Fibroblast of villous mesenchyme (primary cell): ENCODE data around the gene DNAJC16. TPM values are rescaled to one million over a fixed set of nuclear protein-coding genes. Genes with fewer than 3 reads are reported as not detected.

Experiments
- DNase-seq: peaks from one replicate; pipeline ENCODE4 v3.0.0-alpha.2; 2010; ENCODE audit warnings: low read depth
- H3K4me3 ChIP-seq: 2 replicates; pipeline ENCODE4 v1.5.1; 2011; ENCODE audit warnings: low read depth, mild to moderate bottlenecking, low read length
- total RNA-seq: library from RNA; depleted of rRNA; stranded (reverse); fragments of >200 nt; gene quantifications from 2 replicates; pipeline ENCODE4 v1.2.3, GENCODE V29; 2012
- TF ChIP-seq, protein P1 (sequence below): IDR thresholded peaks from 2 replicates; pipeline ENCODE4 v1.5.1; 2012; ENCODE audit warnings: low read depth, mild to moderate bottlenecking, low read length; ENCODE audit not compliant: insufficient read depth

The DNAJC16 gene
- total RNA-seq, 1 donor = 27.2 TPM

DNA sequence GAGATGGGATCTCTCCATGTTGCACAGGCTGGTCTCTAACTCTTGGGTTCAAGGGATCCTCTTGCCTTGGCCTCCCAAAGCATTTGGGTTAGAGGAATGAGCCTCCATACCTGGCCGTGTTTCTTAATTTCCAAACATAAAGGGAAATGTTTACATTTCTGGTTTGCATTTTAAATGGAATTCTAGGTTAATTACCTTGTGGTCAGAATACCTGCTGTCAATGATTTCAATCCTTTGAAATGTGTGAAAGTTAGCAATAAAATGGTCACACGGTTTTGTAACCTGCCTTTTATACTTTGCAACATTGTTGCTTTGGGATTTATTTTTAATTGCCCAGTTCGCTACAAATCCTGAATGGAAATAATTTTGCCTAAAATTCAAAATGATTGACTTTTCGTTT is 31.9 kb downstream of the DNAJC16 start:
- TF ChIP-seq, protein P1, sequence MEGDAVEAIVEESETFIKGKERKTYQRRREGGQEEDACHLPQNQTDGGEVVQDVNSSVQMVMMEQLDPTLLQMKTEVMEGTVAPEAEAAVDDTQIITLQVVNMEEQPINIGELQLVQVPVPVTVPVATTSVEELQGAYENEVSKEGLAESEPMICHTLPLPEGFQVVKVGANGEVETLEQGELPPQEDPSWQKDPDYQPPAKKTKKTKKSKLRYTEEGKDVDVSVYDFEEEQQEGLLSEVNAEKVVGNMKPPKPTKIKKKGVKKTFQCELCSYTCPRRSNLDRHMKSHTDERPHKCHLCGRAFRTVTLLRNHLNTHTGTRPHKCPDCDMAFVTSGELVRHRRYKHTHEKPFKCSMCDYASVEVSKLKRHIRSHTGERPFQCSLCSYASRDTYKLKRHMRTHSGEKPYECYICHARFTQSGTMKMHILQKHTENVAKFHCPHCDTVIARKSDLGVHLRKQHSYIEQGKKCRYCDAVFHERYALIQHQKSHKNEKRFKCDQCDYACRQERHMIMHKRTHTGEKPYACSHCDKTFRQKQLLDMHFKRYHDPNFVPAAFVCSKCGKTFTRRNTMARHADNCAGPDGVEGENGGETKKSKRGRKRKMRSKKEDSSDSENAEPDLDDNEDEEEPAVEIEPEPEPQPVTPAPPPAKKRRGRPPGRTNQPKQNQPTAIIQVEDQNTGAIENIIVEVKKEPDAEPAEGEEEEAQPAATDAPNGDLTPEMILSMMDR = no peak
- DNase-seq = no peak
- no peak overlapping the region for H3K4me3 ChIP-seq

DNA sequence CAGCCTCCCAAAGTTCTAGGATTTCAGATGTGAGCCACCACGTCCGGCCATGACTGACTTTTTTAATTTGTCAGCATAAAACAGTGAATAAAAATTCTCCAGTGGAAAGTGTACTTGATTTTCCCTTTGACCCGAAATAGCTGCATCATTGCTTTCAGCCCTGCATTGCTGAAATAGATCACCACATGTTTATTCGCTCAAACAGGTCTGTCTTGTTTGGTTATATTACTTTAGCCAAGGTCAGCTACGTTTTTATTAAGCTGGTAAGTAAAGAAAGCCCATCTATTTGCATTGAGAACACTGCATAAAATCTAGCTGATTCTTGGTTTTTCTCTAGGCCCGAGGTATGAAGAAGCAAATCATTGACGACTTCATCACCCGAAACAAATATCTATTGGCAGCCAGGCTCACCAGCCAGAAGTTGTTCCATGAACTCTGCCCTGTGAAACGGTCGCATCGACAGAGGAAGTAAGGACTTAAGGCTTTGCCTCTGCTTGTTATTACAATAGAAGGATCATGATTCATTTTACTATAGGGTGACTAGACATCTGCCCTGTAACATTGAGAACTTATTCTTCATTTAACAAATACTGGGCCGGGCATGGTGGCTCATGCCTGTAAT is 32.7 kb downstream of the DNAJC16 start:
- DNase-seq = no peak
- TF ChIP-seq, protein P1 = no peak
- no peak overlapping the region for H3K4me3 ChIP-seq

DNA sequence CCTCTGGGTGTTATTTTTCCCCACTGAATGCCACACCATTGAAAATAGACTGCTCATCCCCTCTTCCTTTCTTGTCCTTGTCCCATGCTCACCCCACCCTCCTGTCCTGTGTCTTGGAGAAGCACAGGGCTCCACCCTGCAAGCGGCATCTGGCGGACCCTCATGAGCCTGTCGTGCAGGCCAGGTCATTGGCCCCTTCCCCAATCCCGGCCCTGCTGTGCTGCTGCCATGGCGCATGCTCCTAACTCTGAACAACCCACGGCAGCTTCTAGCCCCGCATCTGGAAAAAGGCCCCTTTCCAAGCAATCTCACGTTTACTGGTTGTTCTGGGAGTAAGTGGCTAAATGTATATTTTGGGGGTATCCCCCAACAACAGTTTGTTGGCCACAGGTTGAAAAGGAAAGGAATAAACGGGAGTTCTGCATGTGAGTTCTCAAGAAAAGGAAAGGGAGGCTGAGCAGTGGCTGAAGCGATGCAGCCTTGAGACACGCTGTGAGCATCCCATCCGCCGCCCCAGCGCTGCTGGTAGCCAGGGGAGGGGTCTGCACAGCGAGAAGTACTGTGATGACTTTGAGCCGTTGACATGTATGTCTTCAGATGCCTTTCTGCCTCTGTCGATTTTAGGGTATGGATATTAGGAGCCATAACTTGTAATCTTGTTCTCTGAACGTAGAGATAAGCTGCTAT is 41.9 kb downstream of the DNAJC16 start:
- TF ChIP-seq, protein P1 = no peak
- H3K4me3 ChIP-seq = no peak overlapping the region
- no peak for DNase-seq

DNA sequence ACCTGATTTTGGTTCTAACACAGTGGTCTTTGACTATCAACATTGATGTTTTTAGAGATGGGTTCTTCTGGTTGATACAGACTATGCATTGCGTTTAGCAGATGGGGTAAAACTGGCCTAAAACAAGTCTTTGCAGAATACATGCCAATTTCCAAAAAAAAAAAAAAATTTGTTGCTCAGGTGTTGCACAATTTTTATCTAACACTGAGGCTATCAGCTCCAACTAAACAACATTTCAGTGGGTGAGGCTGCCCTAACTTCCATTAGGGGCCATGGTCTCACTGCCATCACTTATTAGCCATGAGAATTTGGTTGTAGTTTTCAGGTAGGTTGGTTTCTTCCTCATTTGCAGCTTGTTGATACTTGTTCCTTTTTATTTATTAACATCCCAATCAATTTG is 44.2 kb downstream of the DNAJC16 start:
- DNase-seq = no peak
- no peak overlapping the region for H3K4me3 ChIP-seq
- TF ChIP-seq, protein P1 = no peak

DNA sequence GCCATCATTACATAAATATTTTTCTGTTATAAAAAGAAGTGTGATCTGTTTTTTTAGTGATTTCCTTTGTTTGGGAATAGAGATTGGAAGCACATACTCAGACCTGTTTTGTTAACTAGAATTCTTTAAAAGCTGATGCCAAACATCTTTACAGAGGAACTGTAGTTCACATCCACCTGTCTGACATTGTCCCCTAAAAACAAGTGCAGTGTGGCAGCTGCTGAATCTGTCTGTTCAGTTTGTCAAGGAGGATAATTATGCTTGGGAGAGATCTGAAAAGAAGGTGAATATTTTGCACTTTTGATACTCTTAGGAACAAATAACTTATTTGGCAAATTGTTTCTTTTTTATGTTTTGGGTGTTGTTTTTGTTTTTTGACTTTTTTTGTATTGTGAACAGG is 44.6 kb downstream of the DNAJC16 start:
- TF ChIP-seq, protein P1 = no peak
- H3K4me3 ChIP-seq = no peak overlapping the region
- DNase-seq = no peak

DNA sequence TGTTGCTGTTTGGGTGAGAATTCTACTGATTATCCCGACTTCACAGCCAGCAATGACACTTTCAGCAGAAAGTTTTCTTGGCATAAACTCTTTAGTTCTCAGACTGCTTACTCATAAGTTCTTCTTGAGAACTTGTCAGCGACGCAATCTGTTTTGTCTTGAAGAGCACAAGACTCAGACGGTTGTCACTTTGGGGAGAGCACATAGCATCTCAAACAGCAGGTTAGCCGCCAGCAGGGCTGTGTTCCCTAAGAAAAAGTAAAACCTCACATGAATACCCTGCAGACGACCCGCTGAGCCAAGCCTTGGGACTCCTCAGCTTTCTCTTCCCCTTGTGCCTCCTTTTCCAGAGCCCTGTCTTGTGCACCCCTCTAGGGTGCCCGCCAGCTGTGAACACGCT is 46.8 kb downstream of the DNAJC16 start:
- DNase-seq = peak; percentile 37
- TF ChIP-seq, protein P1 = no peak
- H3K4me3 ChIP-seq = no peak overlapping the region
